Forelimb muscle (tissue), 1 donor: ENCODE measurements around the gene WSCD2. TPM values are rescaled to one million over a fixed set of nuclear protein-coding genes. Genes with fewer than 3 reads are reported as not detected.

ENCODE experiments used
- DNase-seq: peaks from one replicate; pipeline ENCODE4 v3.0.0-alpha.2; 2013; ENCODE audit warnings: low read depth
- polyA plus RNA-seq: library from polyadenylated mRNA; unstranded; fragments of 120-200 nt; gene quantifications from one replicate; pipeline ENCODE4 v1.2.1, GENCODE V29; 2013; ENCODE audit not compliant: insufficient read length

The WSCD2 gene
- polyA plus RNA-seq, 1 donor, result 1.9 TPM

DNA sequence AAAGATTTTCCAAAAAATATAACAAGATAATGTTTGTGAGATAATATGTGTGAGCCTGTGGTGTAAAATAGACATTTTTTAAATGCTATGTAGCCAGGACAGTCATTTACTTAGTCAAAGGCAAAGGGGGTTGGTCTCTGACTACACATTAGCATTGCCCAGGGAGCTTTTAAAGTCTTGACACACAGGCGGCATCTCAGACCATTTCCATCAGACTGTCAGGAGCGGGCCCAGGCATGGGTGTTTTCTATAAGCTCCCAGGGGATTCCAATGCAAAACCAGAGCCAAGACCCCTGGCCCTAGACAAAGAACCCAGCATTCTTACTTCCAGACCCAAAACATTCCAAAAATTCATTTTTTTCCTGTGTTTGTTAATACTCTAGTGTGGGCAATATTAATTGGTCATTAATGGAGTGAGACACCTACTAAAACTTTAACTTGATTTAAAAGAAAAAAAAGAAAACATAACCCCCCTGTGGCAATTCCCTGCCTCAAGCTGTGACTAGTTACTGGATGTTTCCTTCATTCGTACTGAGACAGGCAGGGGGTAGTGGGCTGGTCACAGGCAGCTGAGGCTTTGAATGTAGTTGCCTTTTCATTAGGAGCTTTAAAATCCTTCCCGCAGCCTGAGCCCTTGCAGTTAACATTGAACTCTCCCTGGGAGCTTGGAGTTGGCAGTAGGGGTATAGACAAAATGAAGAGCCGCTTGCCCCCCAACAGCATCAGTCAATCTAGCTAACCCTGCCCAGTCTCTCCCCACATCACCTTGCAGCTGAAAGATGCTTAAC lies 106.3 kb downstream of the WSCD2 start:
- no peak for DNase-seq

DNA sequence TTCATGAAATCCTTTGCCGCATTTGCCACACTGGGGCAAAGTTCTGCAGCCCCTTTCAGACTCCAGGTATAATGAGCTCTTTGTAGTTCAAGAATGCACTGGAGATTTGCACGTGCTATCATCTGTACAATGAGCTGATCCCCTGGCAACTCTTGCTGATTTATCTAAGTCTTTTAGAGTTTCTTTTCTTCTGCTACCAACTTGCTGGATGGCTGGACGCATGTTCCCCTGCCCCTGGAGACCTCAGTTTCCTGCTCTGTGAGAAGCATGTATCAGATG lies 106.8 kb downstream of the WSCD2 start:
- no peak for DNase-seq

DNA sequence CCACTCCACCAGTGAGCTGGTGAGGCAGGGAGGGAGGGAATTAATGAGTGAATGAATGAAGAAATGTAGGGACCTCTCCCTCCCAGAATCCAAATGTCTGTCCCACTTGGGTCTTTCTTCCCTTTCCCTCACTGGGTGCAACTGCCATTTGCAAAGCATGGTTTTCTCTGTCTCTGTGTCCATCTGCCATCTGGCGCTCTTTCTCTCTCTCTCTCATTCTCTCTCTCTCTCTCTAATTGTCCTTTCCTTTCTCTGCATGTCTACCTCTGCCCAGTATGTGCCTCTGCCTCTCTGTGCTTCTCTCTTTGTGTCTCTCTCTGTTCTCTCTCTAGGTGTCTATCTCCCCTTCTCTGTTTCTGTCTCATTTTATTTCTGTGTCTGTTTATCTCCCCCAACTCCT lies 107.3 kb downstream of the WSCD2 start:
- no peak for DNase-seq

DNA sequence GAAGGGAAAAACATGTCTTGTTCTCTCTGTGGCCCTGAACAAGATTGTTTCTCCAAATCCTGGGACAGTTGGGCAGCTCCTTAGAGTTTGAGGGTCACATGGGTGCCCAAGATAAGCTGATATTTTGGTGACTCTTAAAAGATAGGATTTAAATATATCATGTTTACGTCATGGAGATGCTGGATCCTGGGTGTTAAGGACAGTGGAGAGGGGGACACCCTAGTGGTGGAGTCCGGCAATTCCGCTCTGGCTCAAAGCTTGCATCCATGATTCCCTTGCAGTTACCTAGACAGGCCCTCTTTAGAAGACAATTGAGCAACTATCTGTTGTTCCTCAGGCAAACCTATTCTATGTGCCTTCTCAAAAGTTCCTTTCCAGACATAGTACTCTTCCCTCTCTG lies 108.2 kb downstream of the WSCD2 start:
- DNase-seq, result no peak

DNA sequence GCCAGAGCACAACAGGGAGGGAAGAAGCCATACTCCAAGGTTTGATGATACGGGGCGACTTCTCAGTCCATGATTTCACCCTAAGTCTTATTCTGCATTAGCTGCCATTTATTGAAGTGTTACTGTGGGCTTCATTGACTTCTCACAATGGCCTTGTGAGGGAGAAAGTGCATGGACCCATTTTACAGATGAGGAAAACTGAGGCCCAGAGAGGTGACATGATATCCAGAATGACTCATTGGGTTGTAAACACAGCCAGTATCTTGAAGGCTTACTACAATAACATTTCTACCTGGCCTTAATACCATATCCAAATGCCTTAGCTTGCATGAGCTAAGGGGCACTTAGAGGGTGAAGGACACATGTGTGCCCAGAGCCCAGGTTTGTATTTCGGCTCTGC lies 109.4 kb downstream of the WSCD2 start:
- no peak for DNase-seq

DNA sequence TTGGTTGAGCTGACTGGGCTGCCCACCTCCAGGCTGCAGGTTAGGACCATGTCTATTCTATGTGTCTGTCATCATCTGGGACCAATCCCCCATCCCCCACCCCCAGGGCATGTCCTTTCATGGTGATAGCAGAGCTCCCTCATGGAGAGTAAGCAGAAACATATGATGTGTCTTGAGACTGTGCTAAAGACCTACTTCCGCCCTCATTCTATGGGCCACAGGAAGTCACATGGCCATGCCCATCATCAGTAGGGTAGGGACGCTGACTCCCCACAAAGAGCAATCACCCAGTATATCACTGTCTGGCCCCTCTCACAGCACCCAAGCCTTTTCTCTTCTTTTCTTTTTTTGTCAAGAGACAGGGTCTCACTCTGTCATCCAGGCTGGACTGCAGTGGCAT lies 110.3 kb downstream of the WSCD2 start:
- DNase-seq, result no peak

DNA sequence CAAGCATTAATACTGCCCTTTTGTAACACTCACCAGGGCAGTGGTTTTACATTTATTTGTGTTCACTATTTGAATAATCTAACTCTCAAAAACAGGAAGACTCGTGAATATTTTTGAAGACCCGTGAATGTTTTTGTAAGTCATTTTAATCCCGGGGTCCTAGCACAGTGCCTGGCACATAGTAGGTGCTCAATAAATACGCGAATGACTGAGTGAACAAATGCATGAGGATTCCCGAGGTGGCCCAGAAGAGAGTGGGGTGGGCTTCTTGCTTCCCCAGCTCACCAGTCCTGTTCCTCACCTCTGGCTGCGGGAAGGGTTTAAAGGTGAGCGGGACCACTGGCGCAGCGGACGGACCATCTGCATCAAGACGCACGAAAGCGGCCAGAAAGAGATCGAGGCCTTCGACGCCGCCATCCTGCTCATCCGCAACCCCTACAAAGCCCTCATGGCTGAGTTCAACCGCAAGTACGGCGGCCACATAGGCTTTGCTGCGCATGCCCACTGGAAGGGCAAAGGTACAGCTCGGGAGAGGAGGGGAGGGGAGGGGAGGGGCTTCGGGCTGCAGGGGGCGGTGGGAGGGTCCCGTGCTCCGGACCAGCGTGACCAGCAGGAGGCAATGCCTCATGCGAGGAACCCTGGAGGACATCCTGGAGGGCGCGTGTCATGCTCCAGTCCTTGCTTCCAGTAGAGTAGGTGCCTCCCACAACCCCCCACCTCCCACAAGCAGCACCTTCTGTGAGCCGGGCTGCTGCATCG lies 111.1 kb downstream of the WSCD2 start:
- DNase-seq, result no peak

DNA sequence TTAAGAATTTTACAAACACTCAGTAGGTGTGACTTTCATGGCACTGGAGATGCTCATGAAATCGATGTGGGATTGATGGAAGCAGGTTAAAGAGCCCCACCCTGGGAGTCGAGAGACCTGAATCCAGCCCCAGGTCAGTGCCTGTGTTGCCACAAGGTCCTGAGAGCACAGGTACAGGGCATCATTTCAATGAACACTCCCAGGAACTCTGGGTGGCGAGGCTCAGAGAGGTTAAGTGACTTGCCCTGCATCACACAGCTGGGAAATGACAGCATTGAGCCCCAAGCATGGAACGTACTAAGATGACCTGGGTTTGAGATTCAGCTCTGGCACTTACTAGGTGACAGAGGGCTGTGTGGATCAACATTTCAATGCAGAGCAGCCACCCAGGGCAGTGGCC lies 111.8 kb downstream of the WSCD2 start:
- DNase-seq, result no peak

DNA sequence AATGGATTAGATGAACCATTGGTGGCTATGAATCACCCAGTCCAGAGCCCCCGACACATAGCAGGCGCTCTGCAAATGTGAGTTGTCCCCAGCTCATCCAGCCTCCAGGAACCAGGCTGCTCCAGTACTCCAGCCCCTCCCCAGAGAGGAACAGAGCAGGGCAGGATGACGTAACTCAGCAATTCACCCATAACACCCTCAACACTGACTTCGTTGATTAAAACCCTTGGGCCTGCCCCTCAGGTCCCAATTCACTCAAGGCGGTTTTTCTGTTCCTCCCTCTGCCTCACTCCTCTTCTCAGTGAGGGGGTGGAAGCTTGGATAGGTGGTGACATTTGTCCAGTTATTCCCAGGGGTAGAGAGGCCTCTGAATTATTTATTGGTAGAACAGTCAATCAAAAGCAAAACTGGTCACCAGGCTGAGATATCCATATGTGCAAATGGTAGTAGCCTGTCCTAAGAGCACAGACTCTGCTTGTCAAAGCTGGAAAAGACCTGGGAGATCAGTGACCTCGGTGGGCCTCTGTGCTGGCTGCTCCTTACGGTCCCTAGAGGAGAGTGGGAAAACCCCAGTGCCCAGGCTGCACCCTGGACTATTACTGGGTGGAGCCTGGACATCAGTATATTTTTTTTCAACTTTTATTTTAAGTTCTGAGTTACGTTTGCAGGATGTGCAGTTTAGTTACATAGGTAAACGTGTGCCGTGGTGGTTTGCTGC lies 113.1 kb downstream of the WSCD2 start:
- DNase-seq, result no peak

DNA sequence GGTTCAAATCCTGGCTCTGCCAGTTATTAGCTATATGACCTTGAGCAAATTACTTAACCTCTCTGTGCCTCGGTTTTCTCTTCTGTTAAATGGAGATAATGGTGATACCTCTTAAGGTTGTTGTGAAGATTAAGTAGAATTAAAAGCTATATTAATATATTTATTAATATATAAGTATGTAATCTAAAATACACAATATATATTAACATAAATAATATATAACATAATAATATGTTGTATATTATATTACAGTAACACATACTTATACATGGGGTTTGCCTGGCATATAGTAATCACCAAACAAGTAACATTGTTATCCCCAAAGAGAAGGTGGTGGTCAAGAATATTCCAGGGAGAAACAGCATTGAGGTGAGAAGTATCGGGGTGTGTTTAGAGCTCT lies 118.0 kb downstream of the WSCD2 start:
- DNase-seq, result no peak

DNA sequence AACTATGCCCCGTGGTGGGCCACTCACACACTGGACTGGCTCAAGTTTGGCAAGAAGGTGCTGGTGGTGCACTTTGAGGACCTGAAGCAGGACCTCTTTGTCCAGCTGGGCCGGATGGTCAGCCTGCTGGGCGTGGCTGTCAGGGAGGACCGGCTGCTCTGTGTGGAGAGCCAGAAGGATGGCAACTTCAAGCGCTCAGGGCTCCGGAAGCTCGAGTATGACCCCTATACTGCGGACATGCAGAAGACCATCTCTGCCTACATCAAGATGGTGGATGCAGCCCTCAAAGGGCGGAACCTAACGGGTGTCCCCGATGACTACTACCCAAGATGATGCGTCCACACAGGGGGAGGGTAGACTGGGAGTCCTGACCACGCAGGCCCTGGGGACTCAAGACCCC lies 118.9 kb downstream of the WSCD2 start:
- DNase-seq, result no peak

DNA sequence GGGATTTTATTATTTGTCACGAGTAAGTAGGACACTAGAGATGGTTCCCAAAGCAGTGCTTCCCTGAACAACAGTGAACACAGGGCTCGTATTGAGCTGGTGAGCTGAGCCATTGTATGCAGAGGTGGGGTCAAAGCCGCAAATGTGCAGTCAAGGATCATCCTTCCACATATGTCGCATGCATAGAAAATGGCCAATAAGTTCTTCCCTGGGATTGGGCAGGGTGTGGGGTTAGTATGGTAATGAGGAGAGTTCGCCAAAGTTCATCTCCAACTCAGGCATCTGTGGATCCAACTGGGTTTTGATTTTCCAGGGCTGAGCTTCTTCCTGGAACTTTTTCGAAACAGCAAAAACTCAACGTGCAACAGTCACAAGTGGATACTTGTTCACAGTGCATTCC lies 123.4 kb downstream of the WSCD2 start:
- no peak for DNase-seq

DNA sequence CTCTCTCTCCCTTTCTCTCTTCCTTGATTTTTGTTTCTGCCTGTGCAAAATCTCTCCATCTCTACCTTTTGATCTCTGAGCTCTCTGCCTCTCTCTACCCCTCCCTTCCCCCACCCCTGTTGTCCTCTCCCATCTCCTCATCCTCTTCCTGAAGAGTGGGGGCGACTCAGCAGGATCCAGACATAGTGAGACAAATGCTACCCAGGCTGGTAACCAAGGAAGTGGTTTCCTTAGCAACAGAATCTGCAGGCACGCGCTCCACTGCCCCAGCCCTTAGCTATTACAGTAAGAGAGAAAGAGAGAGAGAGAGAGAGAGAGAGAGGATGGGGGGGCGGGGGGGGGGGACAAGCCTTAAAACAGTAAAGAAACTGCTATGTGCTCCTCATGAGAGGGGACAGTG lies 124.5 kb downstream of the WSCD2 start:
- no peak for DNase-seq

DNA sequence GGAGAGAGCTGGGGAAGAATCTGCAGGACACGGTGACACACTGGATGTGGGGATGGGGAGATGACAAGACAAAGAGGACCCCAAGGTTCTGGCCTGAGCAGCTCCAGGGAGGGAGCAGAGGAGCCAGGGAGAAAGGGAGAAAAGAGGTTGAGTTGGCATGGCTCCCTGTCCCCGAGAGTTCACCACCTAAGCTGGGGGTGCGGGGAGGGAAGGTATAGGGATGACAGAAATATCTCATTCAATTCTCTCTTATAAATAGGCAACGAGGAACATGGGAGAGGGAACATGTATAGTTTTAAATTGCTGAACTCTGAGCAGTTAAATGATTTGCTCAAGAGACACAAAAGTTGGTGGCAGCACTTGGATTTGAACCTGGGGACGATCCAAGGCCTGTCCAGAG lies 124.9 kb downstream of the WSCD2 start:
- no peak for DNase-seq

DNA sequence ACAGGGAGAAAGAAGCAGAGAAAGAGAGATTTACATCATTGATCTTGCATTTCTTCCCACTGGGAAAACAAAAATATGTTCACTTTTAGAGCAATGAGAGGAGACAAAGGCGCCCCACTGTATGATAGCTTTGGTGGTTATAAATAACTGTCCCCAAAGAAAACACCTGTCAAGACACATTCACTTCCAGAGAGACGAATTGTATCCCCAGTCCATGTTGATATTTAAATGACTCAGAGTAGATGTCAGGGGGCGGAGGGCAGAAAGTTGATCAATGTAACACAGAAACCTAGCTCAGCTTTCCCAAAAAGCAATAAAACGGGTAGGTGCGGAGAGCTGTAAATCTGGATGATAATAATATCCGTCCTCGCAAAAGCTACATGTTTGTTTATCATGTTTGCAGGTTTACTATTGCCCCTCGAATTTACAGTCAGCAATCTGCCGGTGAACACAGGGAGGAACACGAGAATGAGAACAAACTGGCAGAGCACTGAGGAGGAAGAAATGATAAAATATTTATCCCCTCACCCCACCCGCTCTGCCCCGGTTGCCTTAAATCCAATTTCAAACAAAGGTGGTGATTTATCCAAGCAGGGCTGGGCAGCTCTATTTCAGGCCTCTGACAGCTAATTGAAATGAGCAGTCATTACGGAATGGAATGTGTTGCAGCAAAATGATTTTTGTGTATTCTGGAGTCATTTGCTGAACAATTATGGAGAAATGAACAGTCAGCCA lies 125.6 kb downstream of the WSCD2 start:
- DNase-seq, result no peak

DNA sequence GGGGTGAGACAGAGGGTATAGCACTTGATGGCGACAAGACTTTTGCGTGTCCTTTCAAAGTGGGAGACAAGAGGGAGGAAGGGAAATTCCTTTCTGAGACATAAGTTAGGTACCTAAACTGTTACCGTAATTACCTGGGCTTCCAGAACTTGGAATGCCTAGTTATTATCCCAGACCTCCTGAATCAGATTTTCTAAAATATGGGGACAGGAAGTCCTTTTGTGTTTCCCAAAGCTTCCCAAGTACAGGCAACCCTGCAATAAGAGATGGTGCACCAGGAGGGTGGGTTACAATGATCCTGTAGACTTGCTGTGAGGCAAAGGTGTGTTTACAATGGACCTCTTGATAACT lies 126.1 kb downstream of the WSCD2 start:
- DNase-seq, result no peak

DNA sequence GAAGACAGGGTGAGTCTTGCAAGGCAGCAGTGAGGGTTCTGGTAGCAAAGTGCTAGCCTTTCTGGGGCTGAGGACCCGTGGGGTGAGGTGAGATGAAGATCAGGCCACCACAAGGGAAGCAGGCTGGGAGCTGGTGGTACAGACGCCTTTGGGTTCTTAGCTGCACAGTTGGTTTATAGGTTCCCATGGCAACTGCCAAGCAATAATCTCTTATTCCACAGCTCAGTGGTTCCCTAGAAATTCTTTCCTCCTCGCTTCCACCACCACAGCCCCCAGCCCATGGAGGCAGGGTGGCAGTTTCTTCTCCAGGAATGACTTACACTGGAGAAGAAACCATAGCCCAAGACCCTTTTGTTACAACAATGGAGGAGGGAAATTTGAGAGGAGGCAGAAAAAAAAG lies 127.9 kb downstream of the WSCD2 start:
- no peak for DNase-seq

DNA sequence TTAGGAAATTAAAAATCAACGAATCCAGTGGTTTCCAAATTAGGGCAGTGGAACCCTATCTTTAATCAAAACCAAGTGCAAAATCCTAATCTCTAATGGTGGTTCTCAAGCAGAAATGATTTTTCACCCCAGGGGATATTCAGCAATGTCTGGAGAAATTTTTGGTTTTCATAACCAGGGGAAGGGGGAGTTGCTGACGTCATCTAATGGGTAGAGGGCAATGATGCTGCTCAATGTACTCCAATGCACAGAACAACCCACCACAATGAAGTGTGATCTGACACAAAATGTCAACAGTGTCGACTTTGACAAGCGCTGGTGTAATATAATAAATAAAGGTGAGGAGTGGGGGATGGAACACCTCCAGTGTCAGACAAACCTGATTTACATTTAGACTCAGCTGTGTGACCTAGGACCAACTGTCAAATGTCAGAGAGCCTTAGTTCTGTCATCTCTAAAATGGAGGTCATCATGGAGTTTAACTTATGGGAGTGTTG lies 128.6 kb downstream of the WSCD2 start:
- DNase-seq, result no peak

DNA sequence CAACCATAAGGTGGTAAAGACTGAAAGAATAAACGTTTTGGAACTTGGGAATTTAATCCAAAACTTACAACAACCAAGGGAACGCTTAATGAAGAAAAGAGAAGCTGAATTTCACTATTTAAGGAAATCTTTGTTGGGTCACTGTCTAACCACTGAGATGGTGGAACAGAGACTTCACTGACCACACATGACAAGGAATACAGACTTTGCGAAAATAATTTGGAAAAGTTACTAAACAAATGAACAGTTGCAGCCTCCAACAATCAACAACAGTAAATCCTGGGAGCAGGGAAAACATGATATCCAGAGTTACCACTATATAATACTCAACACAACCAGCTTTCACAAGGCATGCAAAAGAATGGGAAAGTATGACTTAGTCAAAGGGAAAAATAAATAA lies 131.0 kb downstream of the WSCD2 start:
- DNase-seq, result no peak

DNA sequence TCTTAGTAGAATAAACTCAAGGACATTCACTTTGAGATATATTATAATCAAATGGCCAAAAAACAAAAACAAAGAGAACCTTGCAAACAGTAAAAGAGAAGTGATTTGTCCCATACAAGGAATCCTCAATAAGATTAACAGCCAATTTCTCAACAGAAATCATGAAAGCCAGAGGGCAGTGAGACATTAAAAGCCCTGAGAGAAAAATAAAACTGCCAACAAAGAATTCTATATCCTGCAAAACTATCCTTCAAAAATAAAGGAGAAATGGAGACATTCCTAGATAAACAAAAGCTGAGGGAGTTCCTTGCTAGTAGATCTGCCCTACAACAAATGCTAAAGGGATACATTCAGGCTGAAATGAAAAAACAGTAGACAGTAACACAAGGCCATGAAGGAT lies 131.9 kb downstream of the WSCD2 start:
- DNase-seq, result no peak

DNA sequence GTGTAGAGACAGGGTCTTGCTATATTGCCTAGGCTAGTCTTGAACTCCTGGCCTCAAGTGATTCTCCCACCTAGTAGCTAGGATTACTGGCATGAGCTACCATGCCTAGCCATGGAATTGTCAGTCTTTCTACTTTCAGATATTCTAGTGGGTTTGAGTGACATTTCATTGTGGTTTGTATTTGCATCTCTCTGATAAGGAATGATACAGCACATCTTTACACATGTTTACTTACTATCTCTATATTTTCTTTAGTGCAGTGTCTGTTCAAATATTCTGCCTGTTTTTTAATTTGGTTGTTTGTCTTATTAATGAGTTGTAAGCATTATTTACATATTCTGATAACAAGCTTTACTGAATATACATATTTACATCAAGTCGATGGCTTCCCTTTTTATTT lies 136.4 kb downstream of the WSCD2 start:
- no peak for DNase-seq

DNA sequence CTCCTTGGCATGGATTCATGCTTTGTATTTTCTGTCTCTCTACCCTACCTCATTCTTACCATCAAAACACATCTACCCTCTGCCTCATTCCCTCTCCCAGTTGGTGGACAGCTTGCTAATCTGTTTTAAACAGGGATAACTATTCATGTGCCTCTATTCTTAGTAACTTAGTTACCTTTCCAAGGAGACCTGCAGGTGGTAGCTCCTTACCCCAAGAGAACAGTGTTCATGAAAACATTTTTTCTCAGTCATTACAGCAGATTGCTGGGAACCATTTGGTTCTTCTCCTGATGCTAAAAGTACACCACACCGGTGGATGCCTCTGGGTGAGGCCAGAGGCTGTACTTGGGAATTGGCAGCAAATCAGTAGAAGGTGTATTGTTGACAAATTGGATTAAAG lies 137.0 kb downstream of the WSCD2 start:
- DNase-seq, result no peak
